HG03558 (cell line): ENCODE measurements around the gene CHIT1.

ENCODE experiments used
- ATAC-seq: cut with Tn5 transposase; IDR thresholded peaks from one replicate; pipeline ENCODE4 v1.9.1; 2021; ENCODE audit warnings: moderate number of reproducible peaks; ENCODE audit not compliant: unreplicated experiment; ENCODE audit errors: extremely low read depth

Gene CHIT1

DNA sequence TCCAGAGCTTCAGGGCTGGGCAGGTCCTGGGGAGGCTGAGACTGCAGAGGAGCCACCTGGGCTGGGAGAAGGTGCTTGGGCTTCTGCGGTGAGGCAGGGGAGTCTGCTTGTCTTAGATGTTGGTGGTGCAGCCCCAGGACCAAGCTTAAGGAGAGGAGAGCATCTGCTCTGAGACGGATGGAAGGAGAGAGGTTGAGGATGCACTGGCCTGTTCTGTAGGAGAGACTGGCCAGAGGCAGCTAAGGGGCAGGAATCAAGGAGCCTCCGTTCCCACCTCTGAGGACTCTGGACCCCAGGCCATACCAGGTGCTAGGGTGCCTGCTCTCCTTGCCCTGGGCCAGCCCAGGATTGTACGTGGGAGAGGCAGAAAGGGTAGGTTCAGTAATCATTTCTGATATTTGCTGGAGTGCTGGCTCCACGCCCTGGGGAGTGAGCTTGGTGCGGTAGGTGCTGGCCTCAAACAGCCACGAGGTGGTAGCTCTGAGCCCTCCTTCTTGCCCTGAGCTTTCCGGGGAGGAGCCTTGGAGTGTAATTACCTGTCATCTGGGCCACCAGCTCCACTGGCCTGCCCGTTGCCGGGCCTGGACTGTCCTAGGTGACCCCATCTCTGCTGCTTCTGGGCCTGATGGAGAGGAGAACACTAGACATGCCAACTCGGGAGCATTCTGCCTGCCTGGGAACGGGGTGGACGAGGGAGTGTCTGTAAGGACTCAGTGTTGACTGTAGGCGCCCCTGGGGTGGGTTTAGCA is 63.1 kb downstream of the CHIT1 start:
- ATAC-seq, result no peak
